K562 (cell line): ENCODE data around the gene FOSL1. TPM values are rescaled to one million over a fixed set of nuclear protein-coding genes. Genes with fewer than 3 reads are reported as not detected.

ENCODE experiments used
- ATF4 ChIP-seq: fragments of 450-650 bp; formaldehyde crosslinking; IDR thresholded peaks from 2 replicates; pipeline ENCODE4 v1.4.0; 2022; ENCODE audit warnings: mild to moderate bottlenecking, moderate library complexity
- CXXC5 ChIP-seq: fragments of 250-450 bp; sonication (Bioruptor Pico); IDR thresholded peaks from 2 replicates; pipeline ENCODE4 v1.8.0; 2022; ENCODE audit warnings: inconsistent platforms, mild to moderate bottlenecking, moderate library complexity
- DMBX1 ChIP-seq: fragments of 250-450 bp; sonication (Bioruptor Pico); IDR thresholded peaks from 2 replicates; pipeline ENCODE4 v1.8.0; 2022; ENCODE audit warnings: inconsistent platforms, mild to moderate bottlenecking, moderate library complexity, borderline replicate concordance
- E4F1 ChIP-seq: fragments of 250-450 bp; sonication (Bioruptor Pico); IDR thresholded peaks from 2 replicates; pipeline ENCODE4 v1.5.0; 2021; ENCODE audit warnings: mild to moderate bottlenecking, borderline replicate concordance
- FOXO4 ChIP-seq: fragments of 450-650 bp; formaldehyde crosslinking; IDR thresholded peaks from 2 replicates; pipeline ENCODE4 v1.4.0; 2020; ENCODE audit warnings: mild to moderate bottlenecking, moderate library complexity
- KLF6 ChIP-seq: fragments of 250-450 bp; sonication (Bioruptor Pico); IDR thresholded peaks from 2 replicates; pipeline ENCODE4 v1.4.0; 2020; ENCODE audit warnings: mild to moderate bottlenecking, moderate library complexity, borderline replicate concordance
- SMC3 ChIP-seq: conservative IDR thresholded peaks from 2 replicates; pipeline ENCODE4 v1.6.1; 2011; ENCODE audit warnings: low read depth, low read length, improper control_type of control experiment; ENCODE audit not compliant: insufficient read depth
- SREBF2 ChIP-seq: sonication (generic); formaldehyde crosslinking; IDR thresholded peaks from 2 replicates; pipeline ENCODE4 v1.4.0; 2020; ENCODE audit warnings: mild to moderate bottlenecking, missing genetic modification reagents
- VEZF1 ChIP-seq: fragments of 200-800 bp; sonication (Bioruptor generic); IDR thresholded peaks from 2 replicates; pipeline ENCODE4 v1.6.1; 2017; ENCODE audit warnings: missing genetic modification characterization, missing compliant biosample characterization
- ZBTB7A ChIP-seq: IDR thresholded peaks from 2 replicates; pipeline ENCODE4 v1.6.1; 2011; ENCODE audit warnings: low read depth, mild to moderate bottlenecking, low read length, moderate library complexity, borderline replicate concordance; ENCODE audit not compliant: control insufficient read depth
- ZKSCAN1 ChIP-seq: fragments of 150-350 bp; IDR thresholded peaks from 2 replicates; pipeline ENCODE4 v1.6.1; 2016; ENCODE audit warnings: low read depth, low read length
- ZNF639 ChIP-seq, 2 experiments: fragments of 200-800 bp in 1 of 2; sonication (Bioruptor generic) in 1 of 2; sonication (generic) in 1 of 2; formaldehyde crosslinking in 1 of 2; IDR thresholded peaks in 1 of 2; conservative IDR thresholded peaks in 1 of 2; 2 replicates each; pipeline versions ENCODE4 v1.5.0 to v1.6.1; 2016 to 2020; ENCODE audit warnings: missing compliant biosample characterization in 1 of 2, missing genetic modification characterization in 1 of 2, missing genetic modification reagents in 1 of 2
- ZNF695 ChIP-seq: fragments of 450-650 bp; formaldehyde crosslinking; IDR thresholded peaks from 2 replicates; pipeline ENCODE4 v1.4.0; 2020; ENCODE audit warnings: mild to moderate bottlenecking, moderate library complexity
- polyA plus RNA-seq, 8 experiments: library from polyadenylated mRNA; depleted of rRNA in 4 of 8; stranded (reverse) in 5 of 8; unstranded in 3 of 8; fragments of >200 nt; fragmentation: Nextera tagmentation in 2 of 8; fragmentation: Illumina TruSeq in 1 of 8; extraction: Ambion mirVana in 2 of 8; extraction: Trizol in 1 of 8; gene quantifications; 2 replicates each; pipeline versions ENCODE4 v1.2.1 to v1.2.3, GENCODE V29; 2011 to 2014; ENCODE audit warnings: inconsistent platforms in 1 of 8, missing spikeins in 1 of 8
- total RNA-seq, 7 experiments: library from RNA; depleted of rRNA in 6 of 7; stranded (reverse); fragments of >200 nt in 6 of 7; fragmentation: Illumina TruSeq in 2 of 7; extraction: Trizol in 2 of 7; gene quantifications; 2 replicates each; pipeline versions ENCODE4 v1.2.1 to v1.2.3, GENCODE V29; 2011 to 2021; ENCODE audit warnings: low replicate concordance in 1 of 7
- TF ChIP-seq, protein P1 (sequence below): fragments of 250-450 bp; sonication (Bioruptor Pico); IDR thresholded peaks from 2 replicates; pipeline ENCODE4 v1.8.0; 2021; ENCODE audit warnings: mild to moderate bottlenecking, moderate library complexity

The FOSL1 gene
- total and polyA plus RNA-seq, 9 of the 15 experiments (the other 6 are each of a cell fraction or from before 2014, with no cell fraction given): 3.5 to 39.6 (median 10.0) TPM

DNA sequence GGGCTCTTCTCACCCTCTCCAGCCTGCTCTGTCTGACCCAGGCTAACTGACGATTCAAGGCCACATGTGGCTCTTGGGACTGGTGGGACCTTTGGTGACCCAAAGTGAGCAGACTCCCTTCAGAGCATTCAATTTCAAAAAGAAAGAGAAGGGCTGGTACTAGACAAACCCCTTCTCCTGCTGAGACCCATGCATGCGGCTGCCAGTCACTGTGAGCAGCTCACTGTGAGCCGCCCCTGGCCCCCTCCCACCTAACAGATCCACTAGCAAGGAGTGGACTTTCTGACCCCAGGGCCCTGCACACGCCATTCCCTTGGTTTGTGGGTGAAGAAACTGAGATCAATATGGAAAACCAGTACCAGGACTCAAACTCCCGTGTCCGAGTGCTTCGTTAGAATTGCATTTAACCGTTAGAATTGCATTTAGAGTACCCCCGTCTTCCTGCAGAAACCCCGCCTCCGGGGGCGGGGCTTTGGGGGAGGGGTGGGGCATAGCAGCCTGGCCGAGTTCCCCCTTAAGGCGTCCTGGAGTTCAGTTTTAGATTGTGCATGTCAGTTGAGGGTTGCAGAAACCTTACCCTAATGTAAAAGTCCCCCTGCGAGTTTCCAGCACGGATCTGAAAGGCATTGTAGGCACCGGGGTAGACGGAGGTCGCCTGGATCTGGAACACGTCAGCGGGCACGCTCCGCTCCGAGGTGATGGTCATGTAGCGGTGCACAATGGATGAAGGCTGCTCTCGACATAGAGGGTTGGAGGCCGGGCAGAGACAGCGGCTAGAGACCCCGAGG lies 32.7 kb downstream of the FOSL1 start (continued):
- no peak for TF ChIP-seq SMC3
- 0 out of 2 replicates have a peak, but pooled peaks have one; percentile 45 for TF ChIP-seq VEZF1 (CRISPR knock-in tag)
- no peak for TF ChIP-seq E4F1 (CRISPR knock-in tag)
- TF ChIP-seq CXXC5 (CRISPR knock-in tag): no peak
- no peak for TF ChIP-seq DMBX1
- TF ChIP-seq, protein P1, sequence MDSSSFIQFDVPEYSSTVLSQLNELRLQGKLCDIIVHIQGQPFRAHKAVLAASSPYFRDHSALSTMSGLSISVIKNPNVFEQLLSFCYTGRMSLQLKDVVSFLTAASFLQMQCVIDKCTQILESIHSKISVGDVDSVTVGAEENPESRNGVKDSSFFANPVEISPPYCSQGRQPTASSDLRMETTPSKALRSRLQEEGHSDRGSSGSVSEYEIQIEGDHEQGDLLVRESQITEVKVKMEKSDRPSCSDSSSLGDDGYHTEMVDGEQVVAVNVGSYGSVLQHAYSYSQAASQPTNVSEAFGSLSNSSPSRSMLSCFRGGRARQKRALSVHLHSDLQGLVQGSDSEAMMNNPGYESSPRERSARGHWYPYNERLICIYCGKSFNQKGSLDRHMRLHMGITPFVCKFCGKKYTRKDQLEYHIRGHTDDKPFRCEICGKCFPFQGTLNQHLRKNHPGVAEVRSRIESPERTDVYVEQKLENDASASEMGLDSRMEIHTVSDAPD (CRISPR knock-in tag): no peak
- no peak for TF ChIP-seq ZNF695 (CRISPR knock-in tag)
- no peak for TF ChIP-seq SREBF2 (CRISPR knock-in tag)
- no peak for TF ChIP-seq ZNF639 (CRISPR knock-in tag; conservative IDR thresholded peaks at IDR 0.05 in 1 of 2, IDR thresholded peaks at IDR 0.05 in 1 of 2)
- TF ChIP-seq ATF4 (CRISPR knock-in tag): no peak
- peak; percentile 19; the same call in 1 of the 2 replicates for TF ChIP-seq ZBTB7A
- TF ChIP-seq FOXO4 (CRISPR knock-in tag): no peak
- TF ChIP-seq KLF6 (CRISPR knock-in tag): no peak
- TF ChIP-seq ZKSCAN1: no peak
